OCI-LY3 (cell line): ENCODE data around the gene MBD2.
"Not testable (repeated sequence)": the region's sequence is repeated elsewhere in the genome, so short reads cannot be mapped to it uniquely, and the experiment has no call there.

Experiments
- H2AFZ ChIP-seq: fragments of 200-600, 300-600 bp; shearing (Covaris generic); 2 replicates; pipeline ENCODE4 v1.6.0; 2014; ENCODE audit warnings: antibody characterized with exemption, low read depth, low read length
- H3K27ac ChIP-seq: fragments of 200-600, 300-600 bp; sonication (generic); 2 replicates; pipeline ENCODE4 v1.5.1; 2014; ENCODE audit warnings: mild to moderate bottlenecking, low read length, moderate library complexity, mixed read lengths
- H3K27me3 ChIP-seq: fragments of 200-600, 300-600 bp; sonication (generic); 2 replicates; pipeline ENCODE4 v1.6.1; 2014; ENCODE audit warnings: low read depth, low read length, mixed read lengths
- H3K36me3 ChIP-seq: fragments of 200-600, 300-600 bp; sonication (generic); replicated peaks from 2 replicates; pipeline ENCODE3; 2014; ENCODE audit warnings: low read depth, low read length, mixed read lengths
- H3K4me1 ChIP-seq: fragments of 300-600, 200-600 bp; sonication (generic); 2 replicates; pipeline ENCODE4 v1.6.1; 2014; ENCODE audit warnings: low read length, mixed read lengths
- H3K4me2 ChIP-seq: fragments of 200-600, 300-600 bp; sonication (generic); 2 replicates; pipeline ENCODE4 v1.6.1; 2014; ENCODE audit warnings: low read length, mixed read lengths
- H3K4me3 ChIP-seq: fragments of 300-600, 200-600 bp; sonication (generic); 2 replicates; pipeline ENCODE4 v1.5.1; 2014; ENCODE audit warnings: antibody characterized with exemption, mild to moderate bottlenecking, low read length, moderate library complexity
- H3K79me2 ChIP-seq: fragments of 300-600, 200-600 bp; shearing (Covaris generic); 2 replicates; pipeline ENCODE4 v1.6.1; 2014; ENCODE audit warnings: mild to moderate bottlenecking, low read length, mixed read lengths
- H3K9ac ChIP-seq: fragments of 300-600, 200-600 bp; shearing (Covaris generic); 2 replicates; pipeline ENCODE4 v1.6.0; 2014; ENCODE audit warnings: mild to moderate bottlenecking, low read length, moderate library complexity
- H3K9me3 ChIP-seq: fragments of 200-600, 300-600 bp; shearing (Covaris generic); 2 replicates; pipeline ENCODE4 v1.6.1; 2014; ENCODE audit warnings: low read length, mixed read lengths; ENCODE audit not compliant: insufficient read depth
- H4K20me1 ChIP-seq: fragments of 200-600, 300-600 bp; sonication (generic); 2 replicates; pipeline ENCODE4 v1.6.1; 2016; ENCODE audit warnings: low read length, mixed read lengths; ENCODE audit not compliant: insufficient read depth
- EZH2phosphoT487 ChIP-seq: fragments of 200-600 bp; shearing (Covaris generic); IDR thresholded peaks from 2 replicates; pipeline ENCODE4 v1.6.1; 2018; ENCODE audit warnings: antibody characterized with exemption, mixed run types, low read depth
- TF ChIP-seq, protein P1 (sequence below): fragments of 200-600, 300-600 bp; sonication (generic); IDR thresholded peaks from 2 replicates; pipeline ENCODE4 v1.5.1; 2014; ENCODE audit warnings: antibody characterized with exemption, low read length, low read depth

The MBD2 gene

DNA sequence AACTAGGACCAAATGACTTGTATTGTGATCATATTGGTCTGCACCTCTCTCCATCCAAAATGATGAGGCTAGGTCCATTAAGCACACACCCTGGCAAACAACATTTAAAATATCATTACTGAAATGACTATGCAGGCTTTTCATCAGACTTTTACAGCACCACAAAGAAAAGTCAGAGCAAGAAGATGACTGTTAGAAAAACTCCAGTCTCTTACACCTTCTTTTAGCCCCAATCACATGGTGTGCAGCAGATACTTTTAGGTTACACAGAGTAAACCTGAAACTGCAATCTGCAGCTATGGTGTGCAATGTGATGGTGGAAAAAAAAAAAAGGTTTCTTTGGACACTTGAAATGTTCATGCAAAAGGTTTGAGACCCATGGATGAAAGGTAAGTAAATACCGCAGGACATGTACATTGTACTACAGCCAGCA, 39.5 kb upstream of the MBD2 start:
- H3K9ac ChIP-seq, result peak overlapping the region; percentile 63
- peaks cover 65% of the 10 kb centered on the region for H3K4me1 ChIP-seq
- H2AFZ ChIP-seq, result no peak overlapping the region
- peak overlapping the region; percentile 63 for H3K4me2 ChIP-seq
- H3K9me3 ChIP-seq, result no peaks in the 10 kb centered on the region
- no peaks in the 10 kb centered on the region for H4K20me1 ChIP-seq
- no peaks in the 10 kb centered on the region for H3K27me3 ChIP-seq
- TF ChIP-seq, protein P1, sequence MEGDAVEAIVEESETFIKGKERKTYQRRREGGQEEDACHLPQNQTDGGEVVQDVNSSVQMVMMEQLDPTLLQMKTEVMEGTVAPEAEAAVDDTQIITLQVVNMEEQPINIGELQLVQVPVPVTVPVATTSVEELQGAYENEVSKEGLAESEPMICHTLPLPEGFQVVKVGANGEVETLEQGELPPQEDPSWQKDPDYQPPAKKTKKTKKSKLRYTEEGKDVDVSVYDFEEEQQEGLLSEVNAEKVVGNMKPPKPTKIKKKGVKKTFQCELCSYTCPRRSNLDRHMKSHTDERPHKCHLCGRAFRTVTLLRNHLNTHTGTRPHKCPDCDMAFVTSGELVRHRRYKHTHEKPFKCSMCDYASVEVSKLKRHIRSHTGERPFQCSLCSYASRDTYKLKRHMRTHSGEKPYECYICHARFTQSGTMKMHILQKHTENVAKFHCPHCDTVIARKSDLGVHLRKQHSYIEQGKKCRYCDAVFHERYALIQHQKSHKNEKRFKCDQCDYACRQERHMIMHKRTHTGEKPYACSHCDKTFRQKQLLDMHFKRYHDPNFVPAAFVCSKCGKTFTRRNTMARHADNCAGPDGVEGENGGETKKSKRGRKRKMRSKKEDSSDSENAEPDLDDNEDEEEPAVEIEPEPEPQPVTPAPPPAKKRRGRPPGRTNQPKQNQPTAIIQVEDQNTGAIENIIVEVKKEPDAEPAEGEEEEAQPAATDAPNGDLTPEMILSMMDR, result no peak
- 0 out of 2 replicates have a peak, but pooled peaks have one; percentile 34 for TF ChIP-seq EZH2phosphoT487
- H3K27ac ChIP-seq, result peak overlapping the region; percentile 91
- H3K4me3 ChIP-seq, result peak overlapping the region; percentile 47
- no peaks in the 10 kb centered on the region for H3K36me3 ChIP-seq
- H3K79me2 ChIP-seq, result no peaks in the 10 kb centered on the region

DNA sequence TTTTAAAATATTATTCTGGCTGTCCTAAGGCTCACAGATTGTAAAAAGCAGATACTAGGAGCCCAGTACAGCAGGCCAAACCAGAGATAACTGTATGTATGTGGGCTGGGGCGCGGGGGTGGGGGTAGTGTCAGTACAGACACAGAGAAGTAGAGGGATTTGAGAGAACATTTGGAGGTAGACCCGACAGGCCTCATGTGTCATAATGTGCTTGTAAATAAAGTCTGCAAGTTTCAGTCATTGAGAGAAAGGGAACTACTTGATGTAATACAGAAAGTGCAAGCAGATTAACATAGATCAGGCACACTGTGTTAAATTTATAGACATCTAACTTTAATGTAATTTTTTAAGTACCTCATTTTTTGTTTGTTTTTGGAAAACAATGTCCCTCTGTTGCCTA, 37.4 kb upstream of the MBD2 start:
- Histone ChIP-seq H2AFZ (no peak overlapping the region), H3K79me2 (no peaks in the 10 kb centered on the region), H3K9ac (peak overlapping the region; percentile 65), H4K20me1 (no peaks in the 10 kb centered on the region), H3K9me3 (no peaks in the 10 kb centered on the region), H3K27me3 (no peaks in the 10 kb centered on the region), H3K36me3 (no peaks in the 10 kb centered on the region), H3K4me1 (peaks cover 57% of the 10 kb centered on the region), H3K27ac (peak overlapping the region; percentile 91), H3K4me3 (peak overlapping the region; percentile 39), H3K4me2 (peak overlapping the region; percentile 64)
- no peak for TF ChIP-seq EZH2phosphoT487
- TF ChIP-seq, protein P1, result no peak

DNA sequence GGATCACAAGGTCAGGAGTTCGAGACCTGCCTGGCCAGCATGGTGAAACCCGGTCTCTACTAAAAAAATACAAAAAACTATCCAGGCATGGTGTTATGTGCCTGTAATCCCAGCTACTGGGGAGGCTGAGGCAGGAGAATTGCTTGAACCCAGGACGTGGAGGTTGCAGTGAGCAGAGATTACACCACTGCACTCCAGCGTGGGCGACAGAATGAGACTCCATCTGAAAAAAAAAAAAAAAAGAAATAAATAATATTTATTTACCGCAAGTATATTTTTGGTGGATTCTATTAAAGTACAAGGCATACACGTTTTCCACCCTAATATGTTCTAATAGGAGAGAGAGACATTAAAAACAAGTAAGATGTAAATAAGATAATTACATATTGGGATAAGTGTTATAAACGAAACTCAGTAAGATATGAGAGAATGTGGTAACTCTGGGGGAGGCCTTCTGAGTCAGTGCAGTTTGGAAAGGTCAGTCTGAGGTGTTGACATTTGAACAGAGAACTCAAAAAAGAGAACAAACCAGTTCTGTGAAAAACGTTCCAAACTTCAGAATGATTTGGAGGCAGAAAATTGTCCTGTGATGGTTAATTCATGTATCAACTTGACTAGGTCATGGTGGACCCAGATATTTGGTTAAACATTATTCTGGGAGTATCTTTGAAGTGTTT, 36.1 kb upstream of the MBD2 start:
- no peak for TF ChIP-seq EZH2phosphoT487
- TF ChIP-seq, protein P1, result no peak
- no peaks in the 10 kb centered on the region for H3K79me2 ChIP-seq
- H3K9me3 ChIP-seq, result no peaks in the 10 kb centered on the region
- no peaks in the 10 kb centered on the region for H4K20me1 ChIP-seq
- peak overlapping the region; percentile 65 for H3K9ac ChIP-seq
- no peaks in the 10 kb centered on the region for H3K27me3 ChIP-seq
- peak overlapping the region; percentile 0; the same call in 1 of the 2 replicates for H3K4me3 ChIP-seq
- H3K27ac ChIP-seq, result peak overlapping the region; percentile 91
- peak overlapping the region; percentile 8; the same call in 1 of the 2 replicates for H2AFZ ChIP-seq
- H3K4me1 ChIP-seq, result peaks cover 54% of the 10 kb centered on the region
- peak overlapping the region; percentile 64 for H3K4me2 ChIP-seq
- H3K36me3 ChIP-seq, result no peaks in the 10 kb centered on the region

DNA sequence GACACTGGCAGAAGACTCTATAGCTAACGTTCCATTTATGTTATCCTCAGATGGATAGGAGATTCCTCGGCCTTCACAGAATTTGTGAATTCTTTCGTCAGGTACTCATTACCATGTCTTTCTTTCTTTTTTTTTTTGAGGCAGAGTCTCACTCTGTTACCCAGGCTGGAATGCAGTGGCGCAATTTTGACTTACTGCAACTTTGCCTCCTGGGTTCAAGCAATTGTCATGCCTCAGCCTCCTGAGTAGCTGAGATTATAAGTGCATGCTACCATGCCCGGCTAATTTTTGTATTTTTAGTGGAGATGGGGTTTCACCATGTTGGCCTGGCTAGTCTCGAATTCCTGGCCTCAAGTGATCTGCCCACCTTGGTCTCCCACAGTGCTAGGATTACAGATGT, 33.3 kb upstream of the MBD2 start:
- H3K27ac ChIP-seq, H3K9me3 ChIP-seq, H3K79me2 ChIP-seq, H3K36me3 ChIP-seq, H3K27me3 ChIP-seq, H2AFZ ChIP-seq, H4K20me1 ChIP-seq, H3K4me2 ChIP-seq, H3K9ac ChIP-seq, H3K4me3 ChIP-seq: not testable (repeated sequence)
- H3K4me1 ChIP-seq, result peaks cover 50% of the 10 kb centered on the region
